NCI-H1694 treated with DMSO at 0.1 percent for 48 hours (cell line): Measurements from ENCODE around the gene ZNF782.
"Not testable (repeated sequence)": the region's sequence is repeated elsewhere in the genome, so short reads cannot be mapped to it uniquely, and the experiment has no call there.

Experiments used
- DNase-seq: peaks from one replicate; lab custom pipeline; 2025; lab: John Stamatoyannopoulos, UW

The ZNF782 gene

GRCh38 chr9:96853781-96854650 lies at the start of gene ZNF782:
Gene ZNF782 (minus strand): TSS chr9:96854514. CDS start chr9:96851961, 2,553 bp downstream.
- DNase-seq: peak; percentile 92

DNA sequence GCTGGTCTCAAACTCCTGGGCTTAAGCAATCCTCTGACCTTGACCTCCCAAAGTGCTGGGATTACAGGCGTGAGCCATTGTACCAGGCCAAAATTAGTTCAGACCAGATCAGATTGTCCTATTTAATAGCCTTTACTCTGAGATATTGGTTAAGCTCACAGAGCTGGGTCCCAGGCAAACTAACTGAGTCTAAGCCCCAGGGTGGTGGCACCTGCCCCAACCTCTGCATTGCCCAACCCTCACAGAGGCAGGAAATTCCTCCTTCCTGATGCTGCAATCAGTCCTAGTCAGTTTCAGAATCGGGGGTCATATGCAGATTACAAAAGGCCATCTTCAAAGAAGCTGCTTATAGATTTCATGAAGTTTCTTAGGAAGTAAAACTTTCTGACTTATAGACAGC lies 45.7 kb upstream of the ZNF782 start:
- not testable (repeated sequence) for DNase-seq

- DNase-seq: no peak
These were observed 37.8 kb upstream of the ZNF782 start for GRCh38 chr9:96892131-96892530.

- no peak for DNase-seq
These were observed 34.3 kb upstream of the ZNF782 start for GRCh38 chr9:96888591-96888990.

DNA sequence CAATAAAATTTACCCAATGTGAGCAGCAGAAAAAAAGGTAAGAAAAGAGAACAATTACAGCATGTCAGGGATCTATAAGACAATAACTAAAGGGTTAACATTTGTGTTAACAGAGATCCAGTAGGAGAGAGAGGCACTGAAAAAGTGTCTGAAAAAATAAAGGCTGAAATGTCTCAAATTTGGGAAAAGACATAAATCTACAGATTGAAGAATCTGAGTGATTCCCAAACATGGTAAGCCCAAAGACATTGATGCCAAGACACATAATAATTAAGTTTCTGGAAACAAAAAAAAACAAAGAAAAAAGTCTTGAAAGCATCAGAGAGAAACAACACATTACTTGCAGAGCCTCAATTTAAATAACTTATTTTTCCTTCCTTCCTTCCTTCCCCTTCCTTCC lies 31.1 kb upstream of the ZNF782 start:
- DNase-seq: no peak

DNA sequence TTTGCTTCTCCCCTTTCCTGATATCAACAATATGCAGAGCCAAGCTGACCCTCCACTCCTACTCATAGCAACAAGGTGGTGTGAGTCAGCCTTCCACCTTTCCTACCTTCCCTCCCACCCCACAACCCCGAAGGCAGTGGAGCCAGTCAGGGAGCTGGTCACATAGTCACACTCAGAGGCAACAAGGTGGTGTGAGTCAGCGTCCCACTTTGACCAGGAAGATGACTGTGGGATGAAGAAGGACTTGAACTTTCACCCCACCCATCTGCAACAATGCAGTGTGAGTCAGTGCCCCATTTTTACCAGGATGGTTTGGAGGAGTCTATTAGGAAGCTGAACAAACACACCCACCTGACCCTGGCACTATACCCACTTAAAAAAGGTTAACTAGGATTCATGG lies 30.1 kb upstream of the ZNF782 start:
- no peak for DNase-seq

DNA sequence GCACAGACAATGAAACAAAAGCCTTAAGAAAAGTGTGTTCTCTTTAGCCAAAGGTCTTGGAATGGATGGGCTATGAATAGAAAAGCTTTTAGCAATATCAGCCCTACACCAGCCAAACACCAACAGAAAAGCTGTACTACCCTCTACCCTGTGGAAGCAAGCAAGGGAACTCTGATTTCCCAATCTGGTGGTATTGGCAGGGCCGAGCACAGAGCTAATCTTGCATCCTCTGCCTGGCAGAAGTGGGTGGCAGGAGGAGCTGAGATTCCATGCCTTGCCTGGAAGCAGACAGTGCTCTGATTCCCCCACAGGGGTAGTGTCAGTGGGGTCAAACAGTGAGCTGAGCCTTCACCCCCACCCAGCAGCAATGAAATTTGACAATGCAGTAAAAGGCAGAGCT lies 29.6 kb upstream of the ZNF782 start:
- no peak for DNase-seq

DNA sequence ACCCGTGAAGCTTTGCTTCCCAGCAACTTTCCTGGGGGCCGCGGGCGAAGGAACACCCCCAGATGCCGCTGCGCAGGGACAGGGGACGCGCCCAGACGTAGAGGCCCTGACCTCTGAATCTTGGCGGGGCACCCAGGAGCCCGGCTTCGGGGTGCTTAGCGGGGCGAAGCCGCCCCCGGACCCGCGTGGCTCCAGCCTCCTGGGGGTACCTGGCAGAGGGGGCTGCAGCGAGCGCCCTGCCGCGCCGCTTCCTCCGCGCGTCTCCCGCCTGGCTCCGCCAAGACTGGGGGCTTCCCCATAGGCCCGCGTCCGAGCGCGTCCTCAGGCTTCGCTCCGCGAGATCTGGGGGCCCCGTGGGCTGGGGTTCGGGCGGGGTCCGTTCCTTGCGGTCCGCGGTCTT lies 23.0 kb upstream of the ZNF782 start:
- no peak for DNase-seq

DNA sequence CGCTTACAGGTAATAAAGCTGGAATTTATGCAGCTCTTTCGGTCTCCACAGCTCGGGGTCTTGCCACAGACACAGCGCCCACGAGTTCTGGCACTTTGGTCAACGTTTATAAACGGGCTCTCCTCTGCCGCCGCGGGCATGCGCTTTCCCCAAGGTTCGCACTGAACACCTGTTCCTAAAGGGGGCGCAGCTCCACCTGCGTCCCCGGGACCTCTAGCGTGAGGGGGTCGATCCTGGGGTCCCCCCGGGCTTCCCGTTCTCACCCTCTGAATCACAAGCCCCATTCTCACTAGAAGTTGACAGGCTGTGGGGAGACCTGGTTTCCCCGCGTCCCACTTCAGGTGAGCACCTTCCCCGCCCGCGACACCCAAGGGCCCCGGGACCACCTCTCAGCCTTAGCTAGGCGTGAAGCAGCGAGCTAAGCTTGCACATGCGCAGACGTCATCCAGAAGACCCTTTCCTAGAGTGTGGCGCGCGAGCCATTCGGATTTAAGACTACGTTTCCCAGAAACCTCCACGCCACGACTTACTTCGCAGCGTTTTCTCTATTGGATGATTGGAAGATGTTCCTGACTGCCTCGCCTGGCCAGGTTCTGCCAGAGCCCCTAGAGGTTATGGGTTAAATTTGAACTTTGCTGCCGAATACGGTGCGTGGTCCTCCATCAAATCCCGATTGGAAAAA lies 21.3 kb upstream of the ZNF782 start:
- peak; percentile 96 for DNase-seq

DNA sequence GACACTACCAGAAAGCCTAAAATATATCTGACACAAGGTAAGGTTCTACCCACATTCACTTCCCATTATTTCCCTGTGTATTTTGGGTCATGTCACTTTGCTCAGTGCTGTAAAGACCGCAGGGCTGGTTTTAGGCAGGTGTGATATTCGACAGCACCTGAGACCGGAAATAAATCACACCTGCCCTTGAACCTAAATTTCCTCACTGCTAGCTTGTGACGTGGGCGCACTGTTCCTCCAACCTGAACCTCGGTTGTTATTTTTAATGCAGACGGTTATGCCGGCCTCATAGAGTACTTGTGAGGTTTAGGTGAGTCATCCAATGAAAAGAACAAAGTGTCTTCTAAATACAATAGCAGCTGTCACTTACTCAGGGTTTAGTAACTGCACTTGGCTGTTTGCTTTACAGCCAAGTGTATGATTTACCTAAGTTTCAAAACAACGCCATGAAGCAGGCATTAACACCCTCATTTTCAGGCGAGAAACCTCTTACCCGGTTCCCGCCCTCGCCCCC lies 20.7 kb upstream of the ZNF782 start:
- peak; percentile 8 for DNase-seq

DNA sequence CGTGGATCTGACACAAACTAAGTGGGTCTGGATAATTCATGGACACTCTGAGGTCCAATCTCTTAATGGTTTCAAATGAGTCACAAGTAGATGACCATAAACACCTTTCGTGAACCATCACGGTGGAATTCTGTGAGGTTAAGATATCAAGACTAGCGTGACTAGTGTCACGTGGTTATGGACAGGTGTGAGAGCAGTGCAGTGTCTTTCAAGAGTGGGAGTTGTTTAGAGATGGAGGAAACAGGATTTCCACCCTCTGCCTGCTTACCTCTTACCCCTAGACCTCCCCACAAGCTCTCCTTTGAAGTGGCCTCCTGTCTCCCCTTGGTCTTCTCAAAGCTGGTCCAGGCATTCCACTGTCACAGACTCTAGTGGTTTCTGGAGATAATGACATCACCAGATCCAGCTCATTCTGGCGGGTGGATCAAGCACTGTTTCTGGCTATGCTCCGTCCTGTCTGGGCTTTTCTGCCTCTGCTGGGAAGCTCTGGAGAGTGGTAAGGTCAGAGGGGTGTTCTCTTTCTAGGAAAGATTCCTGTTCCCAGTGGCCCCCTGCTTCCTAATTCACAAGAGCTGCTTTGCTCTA lies 20.0 kb upstream of the ZNF782 start:
- no peak for DNase-seq

GRCh38 chr9:96871176-96871575 lies 16.9 kb upstream of the ZNF782 start:
- DNase-seq: no peak

- DNase-seq: no peak
These were observed 14.4 kb upstream of the ZNF782 start for GRCh38 chr9:96868709-96869108.

GRCh38 chr9:96867079-96867804 lies 12.9 kb upstream of the ZNF782 start:
- DNase-seq: no peak

DNA sequence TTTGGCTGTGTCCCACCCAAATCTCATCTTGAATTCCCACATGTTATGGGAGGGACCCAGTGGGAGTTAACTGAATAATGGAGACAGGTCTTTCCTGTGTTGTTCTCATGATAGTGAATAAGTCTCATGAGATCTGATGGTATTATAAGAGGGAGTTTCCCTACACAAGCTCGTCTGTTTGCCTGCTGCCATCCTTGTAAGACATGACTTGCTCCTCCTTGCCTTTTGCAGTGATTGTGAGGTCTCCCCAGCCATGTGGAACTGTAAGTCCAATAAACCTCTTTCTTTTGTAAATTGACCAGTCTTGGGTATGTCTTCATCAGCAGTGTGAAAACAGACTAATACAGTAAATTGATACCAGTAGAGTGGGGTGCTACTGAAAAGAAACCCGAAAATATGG lies 10.9 kb upstream of the ZNF782 start:
- not testable (repeated sequence) for DNase-seq

DNA sequence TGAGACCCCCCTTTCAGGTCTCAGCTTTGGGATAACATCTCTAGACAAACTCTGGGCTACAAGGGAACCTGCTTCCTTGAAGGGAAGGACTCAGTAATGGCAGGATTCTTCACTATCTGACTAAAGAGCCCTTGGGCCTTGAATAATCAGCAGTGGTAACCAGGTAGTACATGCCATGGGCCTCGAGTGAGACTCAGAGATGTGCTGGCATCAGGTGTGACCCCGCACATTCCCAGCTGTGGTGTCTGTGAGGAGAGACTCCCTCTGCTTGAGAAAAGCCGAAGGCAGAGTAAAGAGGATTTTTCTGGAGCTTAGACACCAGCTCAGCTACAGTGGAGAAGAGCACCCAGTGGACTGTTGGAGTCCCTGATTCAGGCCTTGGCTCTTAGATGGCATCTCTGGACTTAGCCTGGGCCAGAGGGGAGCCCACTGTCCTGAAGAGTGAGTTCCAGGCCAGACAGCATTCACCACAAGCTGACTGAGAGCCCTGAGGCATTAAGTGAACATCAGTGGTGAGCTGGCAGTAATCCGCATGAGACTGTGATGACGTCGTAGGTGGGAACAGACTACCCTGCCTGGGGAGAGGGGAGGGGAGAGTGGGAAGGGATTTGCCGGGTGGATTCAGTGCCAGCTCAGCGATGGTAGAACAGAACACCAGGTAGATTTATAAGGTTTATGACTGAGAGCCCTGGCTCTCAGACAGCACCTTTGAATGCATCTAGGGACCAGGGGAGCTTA lies 5.3 kb upstream of the ZNF782 start:
- DNase-seq: no peak

GRCh38 chr9:96858670-96859069 lies 4.4 kb upstream of the ZNF782 start:
- DNase-seq: no peak

DNA sequence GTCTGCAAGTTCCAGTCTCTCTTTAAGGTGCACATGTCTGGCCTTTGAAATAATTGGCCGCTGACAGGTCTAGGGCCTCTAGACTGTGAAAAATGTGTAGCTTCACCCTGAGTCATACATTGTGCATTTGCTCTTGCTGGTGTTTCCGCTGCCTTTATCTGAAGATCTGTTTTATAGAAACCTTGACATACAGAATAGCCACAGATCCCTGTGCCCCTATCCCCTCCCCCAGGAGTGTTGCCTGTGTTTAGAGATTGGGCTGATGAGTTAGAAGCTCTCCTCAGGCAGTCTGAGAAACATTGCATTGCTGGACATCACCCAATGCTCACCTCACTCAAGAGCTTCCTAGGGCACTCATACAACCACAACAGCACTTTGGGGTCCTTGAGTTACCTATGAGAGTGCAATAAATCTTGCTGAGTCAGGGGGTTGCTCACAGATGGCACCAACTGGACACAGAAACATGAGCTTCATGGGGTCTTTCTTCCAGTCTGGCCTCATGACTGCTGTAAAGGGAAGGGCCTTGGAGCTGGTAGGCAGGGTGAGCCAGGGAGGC lies 3.8 kb upstream of the ZNF782 start:
- DNase-seq: no peak

DNA sequence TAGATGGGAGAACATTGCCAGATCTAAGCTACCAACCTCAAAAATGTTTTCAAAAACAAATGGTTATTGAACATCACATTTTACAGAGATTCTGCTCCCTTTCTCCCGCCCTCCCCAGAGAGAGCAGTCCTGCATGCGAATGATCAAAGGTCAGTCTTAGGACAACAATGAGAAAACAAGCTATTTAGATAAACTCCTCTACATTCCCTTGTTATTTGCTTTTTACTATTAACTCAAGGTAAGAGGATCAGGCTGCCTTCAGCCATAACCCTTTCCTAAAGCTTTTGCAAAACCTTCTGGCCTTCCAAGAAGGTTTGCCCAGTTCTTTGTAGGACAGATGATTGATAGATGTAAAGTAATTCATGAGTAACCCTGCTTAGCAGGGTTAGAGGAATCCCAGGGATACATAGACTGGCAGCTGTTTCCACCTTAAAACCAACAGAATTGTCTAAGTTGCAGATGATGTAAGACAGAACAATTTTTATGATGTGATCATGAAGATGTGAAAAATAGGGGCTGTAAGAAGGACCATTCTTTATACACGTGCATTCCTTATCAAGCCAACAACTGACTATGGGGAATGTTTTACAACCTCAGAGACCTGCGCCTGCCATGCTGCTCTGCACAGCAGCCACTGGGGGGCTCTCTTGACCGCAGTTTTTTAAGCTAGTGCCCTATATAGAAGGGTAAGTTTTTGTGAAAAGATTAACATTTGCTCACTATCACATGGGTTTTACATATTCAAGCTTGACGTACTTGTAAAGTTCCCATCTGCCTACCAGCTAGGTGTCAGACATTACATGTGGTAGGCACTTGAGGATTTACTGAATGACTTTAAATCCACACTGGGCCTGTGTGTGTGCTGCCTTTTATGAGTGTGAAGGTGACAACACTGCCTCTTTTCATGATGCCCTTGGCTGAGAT lies 2.3 kb upstream of the ZNF782 start:
- DNase-seq: peak; percentile 53

- DNase-seq: no peak
These were observed 448 bp upstream of the ZNF782 start for GRCh38 chr9:96854651-96855273.
